Naive thymus-derived CD8-positive, alpha-beta T cell (primary cell): ENCODE measurements around the gene PRICKLE3. TPM values are rescaled to one million over a fixed set of nuclear protein-coding genes. Genes with fewer than 3 reads are reported as not detected.
A peak's percentile ranks its signal among the peaks of the same experiment; 100 is the strongest.

Source experiments
- ATAC-seq, 2 donors: fragments of 150-1000 bp; cut with Tn5 transposase in 1 of 2; sonication (Bioruptor Pico), chemical (Tn5 transposase) in 1 of 2; 1 replicate in 1 of 2; 2 replicates in 1 of 2; pipeline ENCODE4 v1.10.0; 2021; ENCODE audit warnings: mild to moderate bottlenecking in 2 of 2, moderate library complexity in 2 of 2
- POLR2A ChIA-PET: fragments of 350-600 bp; sonication (Branson Sonifier 250); formaldehyde crosslinking; loops from one replicate; lab custom pipeline; 2021; ENCODE audit warnings: antibody characterized with exemption; lab: Charles Lee
- DNase-seq, 10 donors: peaks; one replicate each; pipeline versions ENCODE4 v3.0.0 to v3.0.0-alpha.2; 2020 to 2022
- H3K27ac Mint-ChIP-seq, 10 donors: one replicate each; pipeline ENCODE4 v1.8.0; 2020 to 2022; ENCODE audit warnings: mild to moderate bottlenecking in 10 of 10, mixed read lengths in 10 of 10, moderate library complexity in 4 of 10, inconsistent platforms in 1 of 10
- H3K27me3 Mint-ChIP-seq, 5 donors: one replicate each; pipeline ENCODE4 v1.8.0; 2021 to 2022; ENCODE audit warnings: mixed read lengths in 5 of 5
- H3K36me3 Mint-ChIP-seq, 3 donors: one replicate each; pipeline ENCODE4 v1.8.0; 2020 to 2022; ENCODE audit warnings: mixed read lengths in 3 of 3, mild to moderate bottlenecking in 2 of 3, inconsistent platforms in 1 of 3
- H3K4me1 Mint-ChIP-seq, 4 donors: one replicate each; pipeline ENCODE4 v1.8.0; 2021 to 2022; ENCODE audit warnings: mixed read lengths in 4 of 4
- H3K4me3 Mint-ChIP-seq, 10 donors: one replicate each; pipeline ENCODE4 v1.8.0; 2020 to 2022; ENCODE audit warnings: mild to moderate bottlenecking in 10 of 10, mixed read lengths in 10 of 10, moderate library complexity in 6 of 10, inconsistent platforms in 1 of 10
- H3K9me3 Mint-ChIP-seq, 9 donors: one replicate each; pipeline ENCODE4 v1.8.0; 2020 to 2022; ENCODE audit warnings: mixed read lengths in 9 of 9, mild to moderate bottlenecking in 3 of 9, inconsistent platforms in 1 of 9, moderate library complexity in 1 of 9
- polyA plus RNA-seq, 3 donors: library from polyadenylated mRNA; unstranded; fragments of 300-500 nt; fragmentation: Illumina TruSeq; gene quantifications; one replicate each; pipeline ENCODE4 v1.2.3, GENCODE V29; 2021
- total RNA-seq, 8 experiments: library from RNA in 2 of 8; stranded (reverse) in 2 of 8; gene quantifications; one replicate each; pipeline ENCODE4 v1.2.3 and lab custom pipeline; 2021 to 2026

The PRICKLE3 gene
- total and polyA plus RNA-seq, 5 experiments from 2014 or later = 1.3 to 10.1 (median 2.9) TPM

GRCh38 chrX:49203536-49203935 is 17.4 kb upstream of the PRICKLE3 start:
- POLR2A ChIA-PET = no interaction called here
- H3K27me3 Mint-ChIP-seq = no peaks in the 10 kb centered on the region

GRCh38 chrX:49202022-49202421 is 15.8 kb upstream of the PRICKLE3 start:
- Mint-ChIP-seq H3K4me1 (peaks cover 5 to 17% (median 11%) of the 10 kb centered on the region in 4 donors), H3K9me3 (no peaks in the 10 kb centered on the region), H3K4me3 (no peak overlapping the region), H3K36me3 (no peaks in the 10 kb centered on the region), H3K27me3 (no peaks in the 10 kb centered on the region), H3K27ac (no peak overlapping the region)
- no peak for ATAC-seq
- POLR2A ChIA-PET = interaction anchor here (0.6 to 0.7 kb wide), 2 partner anchors 22 to 59 kb away, joined by 3 to 5 read pairs; no protein-coding TSS in a partner anchor
- no peak for DNase-seq

More at GRCh38 chrX:49203536-49203935, 17.4 kb upstream of the PRICKLE3 start:
- Mint-ChIP-seq H3K9me3 (no peaks in the 10 kb centered on the region), H3K4me3 (no peak overlapping the region), H3K4me1 (peaks cover 0 to 8% (median 5%) of the 10 kb centered on the region in 4 donors), H3K36me3 (no peaks in the 10 kb centered on the region), H3K27ac (peak overlapping the region in 1 of 10 donors; percentile 75)
- ATAC-seq (no peak), DNase-seq (no peak)

- Mint-ChIP-seq H3K9me3 (no peaks in the 10 kb centered on the region), H3K27ac (peak within 1 kb of the TSS; percentile 28 to 88 (median 60)), H3K27me3 (no peaks in the 10 kb centered on the region), H3K4me3 (peak within 1 kb of the TSS; percentile 56 to 78 (median 72)), H3K4me1 (peaks cover 8 to 17% (median 11%) of the 10 kb centered on the region in 4 donors), H3K36me3 (peaks cover 0 to 2% (median 0%) of the 10 kb centered on the region in 3 donors)
- ATAC-seq (peak; percentile 97 to 98), DNase-seq (peak; percentile 78 to 93 (median 88))
- POLR2A ChIA-PET = interaction anchor here (1.5 kb wide), 1 partner anchor 10 kb away, joined by 5 read pairs; no protein-coding TSS in a partner anchor
Measured at GRCh38 chrX:49199906-49200771, 14.0 kb upstream of the PRICKLE3 start, which contains the start of gene SYP. TSS of gene SYP (minus strand) at chrX:49200193. CDS start at chrX:49200186, 7 bp downstream.

GRCh38 chrX:49199315-49199595 is 13.1 kb upstream of the PRICKLE3 start:
- POLR2A ChIA-PET = no interaction called here

GRCh38 chrX:49198540-49199314 is 12.6 kb upstream of the PRICKLE3 start:
- Mint-ChIP-seq H3K9me3 (no peaks in the 10 kb centered on the region), H3K4me1 (peaks cover 10 to 20% (median 13%) of the 10 kb centered on the region in 4 donors), H3K36me3 (peaks cover 0 to 6% (median 0%) of the 10 kb centered on the region in 3 donors), H3K4me3 (peak overlapping the region in 6 of 10 donors; percentile 1 to 59 (median 42)), H3K27ac (no peak overlapping the region), H3K27me3 (no peaks in the 10 kb centered on the region)
- no peak for DNase-seq
- no peak for ATAC-seq
- POLR2A ChIA-PET = interaction anchor here (0.5 kb wide), 1 partner anchor 30 kb away, joined by 3 read pairs; no protein-coding TSS in a partner anchor

More at GRCh38 chrX:49199315-49199595, 13.1 kb upstream of the PRICKLE3 start:
- H3K27ac Mint-ChIP-seq = no peak overlapping the region
- H3K4me1 Mint-ChIP-seq = peaks cover 8 to 17% (median 11%) of the 10 kb centered on the region in 4 donors
- H3K4me3 Mint-ChIP-seq = peak overlapping the region in 2 of 10 donors; percentile 56 to 59
- peaks cover 0 to 6% (median 0%) of the 10 kb centered on the region in 3 donors for H3K36me3 Mint-ChIP-seq
- H3K9me3 Mint-ChIP-seq = no peaks in the 10 kb centered on the region
- no peaks in the 10 kb centered on the region for H3K27me3 Mint-ChIP-seq
- DNase-seq = no peak
- no peak for ATAC-seq

GRCh38 chrX:49197543-49198087 is 11.4 kb upstream of the PRICKLE3 start:
- H3K36me3 Mint-ChIP-seq = peaks cover 0 to 6% (median 0%) of the 10 kb centered on the region in 3 donors
- no peaks in the 10 kb centered on the region for H3K27me3 Mint-ChIP-seq
- peaks cover 14 to 30% (median 22%) of the 10 kb centered on the region in 4 donors for H3K4me1 Mint-ChIP-seq
- no peak for ATAC-seq
- no peak for DNase-seq
- H3K9me3 Mint-ChIP-seq = no peaks in the 10 kb centered on the region
- peak overlapping the region in 2 of 10 donors; percentile 12 to 20 for H3K4me3 Mint-ChIP-seq
- H3K27ac Mint-ChIP-seq = no peak overlapping the region
- POLR2A ChIA-PET = no interaction called here

- ATAC-seq (no peak), DNase-seq (no peak)
- Mint-ChIP-seq H3K4me3 (peak overlapping the region in 2 of 10 donors; percentile 27 to 28), H3K4me1 (peaks cover 17 to 39% (median 32%) of the 10 kb centered on the region in 4 donors), H3K27ac (peak overlapping the region in 5 of 10 donors; percentile 8 to 73 (median 64)), H3K36me3 (peaks cover 0 to 6% (median 0%) of the 10 kb centered on the region in 3 donors), H3K9me3 (no peaks in the 10 kb centered on the region), H3K27me3 (no peaks in the 10 kb centered on the region)
- POLR2A ChIA-PET = no interaction called here
Measured at GRCh38 chrX:49193542-49193964, 7.4 kb upstream of the PRICKLE3 start.

GRCh38 chrX:49192722-49193328 is 6.7 kb upstream of the PRICKLE3 start:
- peak overlapping the region in 3 of 10 donors; percentile 14 to 49 (median 36) for H3K27ac Mint-ChIP-seq
- H3K4me3 Mint-ChIP-seq = peak overlapping the region in 9 of 10 donors; percentile 14 to 66 (median 50)
- ATAC-seq = no peak

GRCh38 chrX:49191574-49192011 is 5.4 kb upstream of the PRICKLE3 start:
- peak in 3 of 10 donors; percentile 8 to 35 (median 22) for DNase-seq
- ATAC-seq = peak; percentile 13 to 29
- Mint-ChIP-seq H3K36me3 (peaks cover 0 to 6% (median 0%) of the 10 kb centered on the region in 3 donors), H3K9me3 (no peaks in the 10 kb centered on the region), H3K27me3 (no peaks in the 10 kb centered on the region), H3K4me3 (peak overlapping the region; percentile 81 to 95 (median 92)), H3K27ac (peak overlapping the region in 9 of 10 donors; percentile 76 to 98 (median 93)), H3K4me1 (peaks cover 12 to 33% (median 28%) of the 10 kb centered on the region in 4 donors)
- POLR2A ChIA-PET = interaction anchor here (1.3 to 2.9 kb wide), 4 partner anchors 25 to 234 kb away, joined by 5 to 17 read pairs (median 6); partner anchors contain the start of genes GRIPAP1, OTUD5 and PPP1R3F

More at GRCh38 chrX:49192722-49193328, 6.7 kb upstream of the PRICKLE3 start:
- POLR2A ChIA-PET = interaction anchor here (2.9 kb wide), 1 partner anchor 76 kb away, joined by 17 read pairs; the partner anchor contains the start of gene PPP1R3F
- DNase-seq = no peak
- Mint-ChIP-seq H3K9me3 (no peaks in the 10 kb centered on the region), H3K4me1 (peaks cover 12 to 33% (median 26%) of the 10 kb centered on the region in 4 donors), H3K27me3 (no peaks in the 10 kb centered on the region), H3K36me3 (peaks cover 0 to 6% (median 0%) of the 10 kb centered on the region in 3 donors)

GRCh38 chrX:49190821-49191573 is 4.8 kb upstream of the PRICKLE3 start:
- H3K27ac Mint-ChIP-seq = peak overlapping the region; percentile 76 to 98 (median 93)
- POLR2A ChIA-PET = interaction anchor here (0.7 to 2.9 kb wide), 8 partner anchors 9 to 293 kb away, joined by 3 to 17 read pairs (median 4); partner anchors contain the start of genes GRIPAP1, OTUD5, PPP1R3F and PQBP1
- peaks cover 0 to 6% (median 0%) of the 10 kb centered on the region in 3 donors for H3K36me3 Mint-ChIP-seq
- H3K4me1 Mint-ChIP-seq = peaks cover 14 to 35% (median 30%) of the 10 kb centered on the region in 4 donors
- ATAC-seq (peak; percentile 87 to 88), DNase-seq (peak; percentile 56 to 95 (median 84))
- no peaks in the 10 kb centered on the region for H3K27me3 Mint-ChIP-seq
- peak overlapping the region; percentile 81 to 95 (median 92) for H3K4me3 Mint-ChIP-seq
- H3K9me3 Mint-ChIP-seq = no peaks in the 10 kb centered on the region
